ENCODE data around the gene SBF2.

Gene SBF2

DNA sequence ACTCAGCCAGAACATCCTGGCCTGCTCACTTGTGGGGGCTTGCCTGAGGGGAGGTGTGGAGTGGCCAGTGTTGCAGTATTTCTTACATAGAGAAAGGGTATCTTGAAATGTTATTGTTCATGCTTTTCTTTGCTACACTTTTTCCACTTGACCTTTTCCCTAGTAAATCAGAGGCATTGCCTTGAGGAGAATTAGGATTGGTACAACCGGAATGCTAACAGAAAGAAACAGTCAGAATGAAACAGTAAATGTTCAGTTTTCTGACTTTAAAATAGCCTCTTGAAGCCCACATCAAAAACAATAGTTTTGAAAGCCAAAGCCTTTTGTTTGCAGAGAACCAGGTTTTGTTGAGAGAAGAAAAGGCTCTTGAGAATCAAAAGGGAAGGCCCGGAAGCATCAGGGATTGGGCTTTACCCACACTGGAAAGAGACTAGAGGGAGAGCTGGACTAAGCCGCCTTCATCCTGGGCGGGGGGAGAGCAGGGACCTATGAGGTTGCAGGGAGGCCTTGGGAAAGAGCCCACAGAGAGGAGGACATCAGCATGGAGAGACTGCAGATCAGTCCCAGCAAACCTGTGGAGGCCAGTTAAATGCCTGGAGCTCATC, 23.2 kb upstream of the SBF2 start:
- no peaks in the 10 kb centered on the region for H4K20me1 ChIP-seq (ENCODE audit: insufficient read depth, low read length)
- H3K9me2 ChIP-seq (ENCODE audit: low read depth, low read length): no peaks in the 10 kb centered on the region
- peak overlapping the region; percentile 62 for H3K9ac ChIP-seq (ENCODE audit: low read length)
- 0 out of 2 replicates have a peak, but pooled peaks cover 1% of the 10 kb centered on the region for H3K9me3 ChIP-seq (ENCODE audit: low read length)
- no peaks in the 10 kb centered on the region for H3F3A ChIP-seq (ENCODE audit: insufficient read depth, low read length)
- H3K27me3 ChIP-seq (ENCODE audit: insufficient read depth, low read length): no peaks in the 10 kb centered on the region
- peak overlapping the region; percentile 13 for H3K4me3 ChIP-seq (ENCODE audit: low read depth, low read length, poor library complexity, severe bottlenecking)
- no peak for TF ChIP-seq EZH2 (IDR thresholded peaks at IDR 0.05; ENCODE audit: borderline replicate concordance, low read length)
- TF ChIP-seq, protein P1, sequence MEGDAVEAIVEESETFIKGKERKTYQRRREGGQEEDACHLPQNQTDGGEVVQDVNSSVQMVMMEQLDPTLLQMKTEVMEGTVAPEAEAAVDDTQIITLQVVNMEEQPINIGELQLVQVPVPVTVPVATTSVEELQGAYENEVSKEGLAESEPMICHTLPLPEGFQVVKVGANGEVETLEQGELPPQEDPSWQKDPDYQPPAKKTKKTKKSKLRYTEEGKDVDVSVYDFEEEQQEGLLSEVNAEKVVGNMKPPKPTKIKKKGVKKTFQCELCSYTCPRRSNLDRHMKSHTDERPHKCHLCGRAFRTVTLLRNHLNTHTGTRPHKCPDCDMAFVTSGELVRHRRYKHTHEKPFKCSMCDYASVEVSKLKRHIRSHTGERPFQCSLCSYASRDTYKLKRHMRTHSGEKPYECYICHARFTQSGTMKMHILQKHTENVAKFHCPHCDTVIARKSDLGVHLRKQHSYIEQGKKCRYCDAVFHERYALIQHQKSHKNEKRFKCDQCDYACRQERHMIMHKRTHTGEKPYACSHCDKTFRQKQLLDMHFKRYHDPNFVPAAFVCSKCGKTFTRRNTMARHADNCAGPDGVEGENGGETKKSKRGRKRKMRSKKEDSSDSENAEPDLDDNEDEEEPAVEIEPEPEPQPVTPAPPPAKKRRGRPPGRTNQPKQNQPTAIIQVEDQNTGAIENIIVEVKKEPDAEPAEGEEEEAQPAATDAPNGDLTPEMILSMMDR (IDR thresholded peaks at IDR 0.05; ENCODE audit: low read length): no peak
- peak overlapping the region; percentile 98 for H3K27ac ChIP-seq (ENCODE audit: low read depth, low read length, poor library complexity, severe bottlenecking)
- H3K4me2 ChIP-seq (ENCODE audit: low read length): peak overlapping the region; percentile 57
- H3K36me3 ChIP-seq (ENCODE audit: insufficient read depth, low read length): no peaks in the 10 kb centered on the region; the same call in 1 of the 2 replicates
- no peaks in the 10 kb centered on the region for H3K79me2 ChIP-seq (ENCODE audit: insufficient read depth, low read length)
- peaks cover 80% of the 10 kb centered on the region for H3K4me1 ChIP-seq (ENCODE audit: insufficient read depth, low read length, severe bottlenecking)
- H2AFZ ChIP-seq (ENCODE audit: low read length): no peak overlapping the region

DNA sequence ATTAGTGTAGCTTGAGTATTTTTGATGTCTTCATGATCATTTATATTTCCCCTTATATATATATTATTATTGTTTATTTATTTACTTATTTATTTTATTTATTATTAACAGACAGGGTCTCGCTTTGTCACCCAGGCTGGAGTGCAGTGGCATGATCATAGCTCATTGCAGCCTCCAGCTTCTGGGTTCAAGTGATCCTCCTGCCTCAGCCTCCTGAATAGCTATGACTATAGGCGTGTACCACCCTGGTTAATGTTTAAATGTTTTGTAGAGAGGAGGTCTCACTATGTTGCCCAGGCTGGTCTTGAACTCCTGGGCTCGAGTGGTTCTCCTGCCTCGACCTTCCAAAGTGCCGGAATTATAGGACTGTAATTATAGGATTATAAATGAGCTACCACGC, 21.1 kb upstream of the SBF2 start:
- Histone ChIP-seq H3K4me1 (ENCODE audit: insufficient read depth, low read length, severe bottlenecking) (peaks cover 76% of the 10 kb centered on the region), H3K27ac (ENCODE audit: low read depth, low read length, poor library complexity, severe bottlenecking) (peak overlapping the region; percentile 98), H3K4me2 (ENCODE audit: low read length) (no peak overlapping the region), H4K20me1 (ENCODE audit: insufficient read depth, low read length) (no peaks in the 10 kb centered on the region), H3K79me2 (ENCODE audit: insufficient read depth, low read length) (no peaks in the 10 kb centered on the region), H2AFZ (ENCODE audit: low read length) (no peak overlapping the region), H3K36me3 (ENCODE audit: insufficient read depth, low read length) (no peaks in the 10 kb centered on the region; the same call in 1 of the 2 replicates), H3K9me3 (ENCODE audit: low read length) (0 out of 2 replicates have a peak, but pooled peaks cover 9% of the 10 kb centered on the region), H3F3A (ENCODE audit: insufficient read depth, low read length) (peaks cover 8% of the 10 kb centered on the region), H3K9me2 (ENCODE audit: low read depth, low read length) (no peaks in the 10 kb centered on the region), H3K4me3 (ENCODE audit: low read depth, low read length, poor library complexity, severe bottlenecking) (no peak overlapping the region), H3K27me3 (ENCODE audit: insufficient read depth, low read length) (no peaks in the 10 kb centered on the region), H3K9ac (ENCODE audit: low read length) (no peak overlapping the region; the same call in 1 of the 2 replicates)
- TF ChIP-seq EZH2 (IDR thresholded peaks at IDR 0.05; ENCODE audit: borderline replicate concordance, low read length): no peak
- TF ChIP-seq, protein P1 (IDR thresholded peaks at IDR 0.05; ENCODE audit: low read length): no peak

DNA sequence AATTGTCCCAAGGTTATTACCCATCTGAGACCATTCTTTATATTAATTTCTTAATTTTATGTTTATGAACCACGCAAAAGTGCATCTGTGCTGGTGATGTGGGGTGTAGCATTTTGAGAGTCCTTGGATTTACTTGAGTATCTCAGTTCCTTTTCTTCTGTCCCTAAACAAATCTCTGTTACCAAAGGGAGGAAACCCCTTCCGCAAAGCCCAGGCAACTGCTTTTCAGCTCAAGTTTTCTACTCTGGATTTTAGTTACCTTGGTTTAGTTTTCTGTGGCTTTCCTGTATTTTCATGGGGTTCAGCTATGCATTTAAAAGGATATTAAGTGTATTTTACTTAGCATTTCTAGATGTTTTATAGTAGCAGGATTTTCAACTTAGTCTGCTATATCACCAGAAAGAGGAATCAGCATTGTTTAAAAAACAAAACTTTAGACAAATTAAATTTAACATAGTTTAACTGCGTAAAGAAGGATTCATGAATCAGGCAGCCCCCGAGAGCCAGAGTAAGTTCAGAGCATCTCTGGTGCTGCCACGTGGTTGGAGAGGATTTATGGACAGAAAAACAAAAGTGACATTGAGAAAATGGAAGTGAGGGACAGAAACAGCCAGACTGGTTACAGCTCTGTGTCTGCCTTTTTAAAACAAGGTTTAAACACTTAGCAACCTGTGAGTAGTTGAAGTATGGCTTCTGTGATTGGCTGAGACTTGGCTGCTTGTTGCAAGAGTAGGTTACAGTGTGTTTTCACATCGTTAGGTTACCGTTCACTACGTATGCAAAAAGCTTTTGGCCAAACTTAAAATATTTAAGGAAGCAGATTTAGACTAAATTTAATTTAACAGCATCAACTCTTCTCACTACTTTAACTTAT, 20.4 kb upstream of the SBF2 start:
- H3K9me3 ChIP-seq (ENCODE audit: low read length): 0 out of 2 replicates have a peak, but pooled peaks cover 9% of the 10 kb centered on the region

More for the DNA sequence above, 20.4 kb upstream of the SBF2 start:
- Histone ChIP-seq H3F3A (ENCODE audit: insufficient read depth, low read length) (peaks cover 11% of the 10 kb centered on the region), H4K20me1 (ENCODE audit: insufficient read depth, low read length) (no peaks in the 10 kb centered on the region), H3K4me2 (ENCODE audit: low read length) (peak overlapping the region; percentile 49), H2AFZ (ENCODE audit: low read length) (peak overlapping the region; percentile 43; the same call in 1 of the 2 replicates), H3K4me1 (ENCODE audit: insufficient read depth, low read length, severe bottlenecking) (peaks cover 76% of the 10 kb centered on the region), H3K27ac (ENCODE audit: low read depth, low read length, poor library complexity, severe bottlenecking) (peak overlapping the region; percentile 98), H3K4me3 (ENCODE audit: low read depth, low read length, poor library complexity, severe bottlenecking) (peak overlapping the region; percentile 25), H3K9me2 (ENCODE audit: low read depth, low read length) (no peaks in the 10 kb centered on the region), H3K79me2 (ENCODE audit: insufficient read depth, low read length) (no peaks in the 10 kb centered on the region), H3K9ac (ENCODE audit: low read length) (peak overlapping the region; percentile 53), H3K36me3 (ENCODE audit: insufficient read depth, low read length) (no peaks in the 10 kb centered on the region; the same call in 1 of the 2 replicates), H3K27me3 (ENCODE audit: insufficient read depth, low read length) (no peaks in the 10 kb centered on the region)
- TF ChIP-seq, protein P1 (IDR thresholded peaks at IDR 0.05; ENCODE audit: low read length): no peak
- no peak for TF ChIP-seq EZH2 (IDR thresholded peaks at IDR 0.05; ENCODE audit: borderline replicate concordance, low read length)

Measured in OCI-LY1 (cell line).